ENCODE measurements around the gene HAVCR2. TPM values are rescaled to one million over a fixed set of nuclear protein-coding genes. Genes with fewer than 3 reads are reported as not detected.
"Not testable (repeated sequence)": the region's sequence is repeated elsewhere in the genome, so short reads cannot be mapped to it uniquely, and the experiment has no call there.

HAVCR2 gene
- polyA plus RNA-seq, 4 donors, result 5.4 to 11.7 (median 8.8) TPM

GRCh38 chr5:157100140-157100679, 8.6 kb downstream of the HAVCR2 start:
- no peak for DNase-seq (ENCODE audit: low read depth in 4 of 4, low spot score in 3 of 4)

GRCh38 chr5:157088342-157088990, 20.4 kb downstream of the HAVCR2 start:
- no peak for DNase-seq (ENCODE audit: low read depth in 4 of 4, low spot score in 3 of 4)

GRCh38 chr5:157086751-157087359, 22.0 kb downstream of the HAVCR2 start:
- DNase-seq (ENCODE audit: low read depth in 4 of 4, low spot score in 3 of 4), result no peak

- no peak for DNase-seq (ENCODE audit: low read depth in 4 of 4, low spot score in 3 of 4)
Measured at GRCh38 chr5:157085930-157086329, 22.9 kb downstream of the HAVCR2 start.

GRCh38 chr5:157080286-157080685, 28.6 kb downstream of the HAVCR2 start:
- peak in 1 of 4 donors; percentile 22 for DNase-seq (ENCODE audit: low read depth in 4 of 4, low spot score in 3 of 4)

GRCh38 chr5:157076558-157076957, 32.3 kb downstream of the HAVCR2 start:
- no peak for DNase-seq (ENCODE audit: low read depth in 4 of 4, low spot score in 3 of 4)

GRCh38 chr5:157072508-157072907, 36.3 kb downstream of the HAVCR2 start:
- DNase-seq (ENCODE audit: low read depth in 4 of 4, low spot score in 3 of 4), result no peak

GRCh38 chr5:157069949-157070348, 38.9 kb downstream of the HAVCR2 start:
- no peak for DNase-seq (ENCODE audit: low read depth in 4 of 4, low spot score in 3 of 4)

GRCh38 chr5:157068785-157069184, 40.1 kb downstream of the HAVCR2 start:
- DNase-seq (ENCODE audit: low read depth in 4 of 4, low spot score in 3 of 4), result no peak

- no peak for DNase-seq (ENCODE audit: low read depth in 4 of 4, low spot score in 3 of 4)
Measured at GRCh38 chr5:157068339-157068738, 40.5 kb downstream of the HAVCR2 start.

GRCh38 chr5:157067005-157067404, 41.8 kb downstream of the HAVCR2 start:
- DNase-seq (ENCODE audit: low read depth in 4 of 4, low spot score in 3 of 4), result no peak

GRCh38 chr5:157066080-157066479, 42.8 kb downstream of the HAVCR2 start:
- DNase-seq (ENCODE audit: low read depth in 4 of 4, low spot score in 3 of 4), result no peak

GRCh38 chr5:157063776-157064430, 44.9 kb downstream of the HAVCR2 start:
- no peak for DNase-seq (ENCODE audit: low read depth in 4 of 4, low spot score in 3 of 4)

GRCh38 chr5:157059891-157060290, 49.0 kb downstream of the HAVCR2 start:
- no peak for DNase-seq (ENCODE audit: low read depth in 4 of 4, low spot score in 3 of 4)

- peak in 1 of 4 donors; percentile 24 for DNase-seq (ENCODE audit: low read depth in 4 of 4, low spot score in 3 of 4)
Measured at GRCh38 chr5:157059093-157059539, 49.7 kb downstream of the HAVCR2 start, which contains the start of gene HAVCR1. Gene HAVCR1 (minus strand): TSS chr5:157059116. CDS start chr5:157057943, 1,173 bp downstream.

GRCh38 chr5:157057459-157058370, 51.1 kb downstream of the HAVCR2 start:
- no peak for DNase-seq (ENCODE audit: low read depth in 4 of 4, low spot score in 3 of 4)

GRCh38 chr5:157056848-157057247, 52.0 kb downstream of the HAVCR2 start:
- not testable (repeated sequence) for DNase-seq (ENCODE audit: low read depth in 4 of 4, low spot score in 3 of 4)

GRCh38 chr5:157051604-157052245, 57.1 kb downstream of the HAVCR2 start:
- no peak for DNase-seq (ENCODE audit: low read depth in 4 of 4, low spot score in 3 of 4)

- no peak for DNase-seq (ENCODE audit: low read depth in 4 of 4, low spot score in 3 of 4)
Measured at GRCh38 chr5:157050050-157050449, 58.8 kb downstream of the HAVCR2 start.

GRCh38 chr5:157049605-157050004, 59.2 kb downstream of the HAVCR2 start:
- no peak for DNase-seq (ENCODE audit: low read depth in 4 of 4, low spot score in 3 of 4)

Data from left renal pelvis (tissue), 4 donors.